GM13976 (cell line): ENCODE data around the gene ADAMTS20.
A peak's percentile ranks its signal among the peaks of the same experiment; 100 is the strongest.

Source experiments
- DNase-seq: peaks from one replicate; pipeline ENCODE4 v3.0.0; 2012; ENCODE audit warnings: low spot score
- CTCF ChIP-seq: IDR thresholded peaks from 2 replicates; pipeline ENCODE4 v1.5.1; 2012; ENCODE audit warnings: borderline replicate concordance, mild to moderate bottlenecking; ENCODE audit not compliant: insufficient read depth; ENCODE audit errors: extremely low read depth, missing control alignments, control extremely low read depth
- in situ Hi-C: fragments of 300-500 bp; cut with MboI; formaldehyde crosslinking; loops from one replicate; pipeline ENCODE4 v1.12.0; 2022; ENCODE audit warnings: low sequenced_read_pairs, mixed read lengths, inconsistent platforms; ENCODE audit not compliant: unreplicated experiment

Gene ADAMTS20

GRCh38 chr12:43338848-43339526, 213.0 kb downstream of the ADAMTS20 start:
- peak; percentile 12 for DNase-seq
- peak; percentile 57 for TF ChIP-seq CTCF
- in situ Hi-C loops: no loop called here

GRCh38 chr12:43337571-43338444, 214.2 kb downstream of the ADAMTS20 start:
- peak; percentile 7 for DNase-seq
- TF ChIP-seq CTCF: no peak
- in situ Hi-C loops: no loop called here

DNA sequence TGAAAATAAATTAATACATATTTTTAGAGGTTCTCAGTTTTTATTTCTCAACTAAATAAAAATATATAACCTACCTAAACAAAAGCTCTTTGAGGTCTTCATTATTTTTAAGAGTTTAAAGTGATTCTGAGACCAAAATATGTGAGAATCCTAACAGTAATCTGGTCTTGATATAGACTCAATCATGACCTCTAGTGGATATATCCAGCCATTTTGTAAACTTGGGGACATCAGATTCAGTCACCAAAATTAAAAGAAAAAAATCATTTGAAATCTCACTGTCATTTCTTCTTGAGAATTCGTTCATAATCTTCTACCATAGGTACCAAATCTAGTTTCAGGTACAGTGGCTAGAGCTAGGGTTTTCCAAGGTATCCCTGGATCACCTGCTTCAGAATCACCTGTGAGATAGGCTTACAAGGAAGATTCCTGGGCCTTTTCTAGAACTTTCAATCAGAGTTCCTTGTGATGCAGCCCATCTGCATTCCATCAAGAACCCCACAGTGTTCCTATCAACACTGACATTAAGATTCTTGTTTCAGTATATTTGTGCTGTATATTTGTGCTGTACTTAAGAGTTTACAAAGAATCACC, 214.9 kb downstream of the ADAMTS20 start:
- peak; percentile 21 for TF ChIP-seq CTCF
- in situ Hi-C loops: no loop called here
- DNase-seq: peak; percentile 15

DNA sequence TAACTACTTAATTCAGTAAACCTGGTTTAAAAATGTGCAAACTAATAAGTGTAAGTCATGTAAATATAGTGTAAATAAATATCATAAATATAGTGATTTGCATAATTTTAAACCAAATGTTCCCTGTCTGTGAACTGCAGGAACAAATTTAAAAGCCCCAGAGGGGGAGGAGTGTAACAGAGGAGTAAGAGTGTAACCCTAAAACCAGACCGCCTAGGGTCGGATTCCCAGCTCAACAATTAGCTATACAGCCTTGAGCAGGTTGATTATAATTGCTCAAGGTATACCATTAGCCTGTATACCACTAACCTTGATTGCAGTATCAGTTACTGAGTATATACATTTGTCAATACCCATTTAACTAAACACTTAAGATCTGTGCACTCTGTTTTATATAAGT, 218.4 kb downstream of the ADAMTS20 start:
- DNase-seq: no peak
- in situ Hi-C loops: no loop called here
- no peak for TF ChIP-seq CTCF

GRCh38 chr12:43332977-43333640, 218.9 kb downstream of the ADAMTS20 start:
- in situ Hi-C loops: no loop called here
- DNase-seq: no peak
- TF ChIP-seq CTCF: no peak

GRCh38 chr12:43331935-43332334, 220.1 kb downstream of the ADAMTS20 start:
- no peak for DNase-seq
- no peak for TF ChIP-seq CTCF
- in situ Hi-C loops: no loop called here
